A549 (cell line): ENCODE data around the gene COPS9.

ENCODE experiments used
- CTCF ChIP-seq: fragments of >200 bp; sonication (Bioruptor Twin); formaldehyde crosslinking; IDR thresholded peaks from 3 replicates; pipeline ENCODE4 v1.5.1; 2016
- GATA3 ChIP-seq: IDR thresholded peaks from 2 replicates; pipeline ENCODE4 v1.6.1; 2012; ENCODE audit warnings: borderline replicate concordance
- REST ChIP-seq: fragments of 200-600 bp; sonication (generic); IDR thresholded peaks from 2 replicates; pipeline ENCODE4 v1.6.1; 2016; ENCODE audit warnings: antibody characterized with exemption, mild to moderate bottlenecking, moderate library complexity

- TF ChIP-seq GATA3 = no peak
- TF ChIP-seq CTCF = no peak
- no peak for TF ChIP-seq REST
Observed at GRCh38 chr2:240127911-240128607, 8.0 kb downstream of the COPS9 start.
